ENCODE measurements around the gene CDK3.

Gene CDK3

GRCh38 chr17:75991396-75991795 is 9.3 kb upstream of the CDK3 start:
- DNase-seq (ENCODE audit: low read depth, low spot score): no peak

GRCh38 chr17:75994802-75995370 is 5.8 kb upstream of the CDK3 start:
- no peak for DNase-seq (ENCODE audit: low read depth, low spot score)

GRCh38 chr17:75995385-75995925 is 5.2 kb upstream of the CDK3 start:
- no peak for DNase-seq (ENCODE audit: low read depth, low spot score)

GRCh38 chr17:75996665-75997590 is 3.7 kb upstream of the CDK3 start:
- DNase-seq (ENCODE audit: low read depth, low spot score): peak; percentile 76

- DNase-seq (ENCODE audit: low read depth, low spot score): no peak
Observed at GRCh38 chr17:75998327-75998795, 2.3 kb upstream of the CDK3 start.

GRCh38 chr17:76000016-76000754 is 470 bp upstream of the CDK3 start:
- DNase-seq (ENCODE audit: low read depth, low spot score): peak; percentile 53

- no peak for DNase-seq (ENCODE audit: low read depth, low spot score)
Observed at GRCh38 chr17:76002100-76002499, 1.4 kb downstream of the CDK3 start.

- no peak for DNase-seq (ENCODE audit: low read depth, low spot score)
Observed at GRCh38 chr17:76003915-76004314, 3.3 kb downstream of the CDK3 start.

- DNase-seq (ENCODE audit: low read depth, low spot score): no peak
Observed at GRCh38 chr17:76004750-76005262, 4.2 kb downstream of the CDK3 start.

GRCh38 chr17:76005263-76006149 is 4.9 kb downstream of the CDK3 start:
- peak; percentile 84 for DNase-seq (ENCODE audit: low read depth, low spot score)

- DNase-seq (ENCODE audit: low read depth, low spot score): no peak
Observed at GRCh38 chr17:76007131-76007849, 6.6 kb downstream of the CDK3 start.

- DNase-seq (ENCODE audit: low read depth, low spot score): no peak
Observed at GRCh38 chr17:76007850-76008165, 7.2 kb downstream of the CDK3 start.

- no peak for DNase-seq (ENCODE audit: low read depth, low spot score)
Observed at GRCh38 chr17:76008208-76008607, 7.6 kb downstream of the CDK3 start.

- DNase-seq (ENCODE audit: low read depth, low spot score): no peak
Observed at GRCh38 chr17:76008630-76009425, 8.2 kb downstream of the CDK3 start.

GRCh38 chr17:76009447-76009846 is 8.8 kb downstream of the CDK3 start:
- no peak for DNase-seq (ENCODE audit: low read depth, low spot score)

- DNase-seq (ENCODE audit: low read depth, low spot score): no peak
Observed at GRCh38 chr17:76009969-76010661, 9.5 kb downstream of the CDK3 start.

- no peak for DNase-seq (ENCODE audit: low read depth, low spot score)
Observed at GRCh38 chr17:76011951-76012350, 11.3 kb downstream of the CDK3 start.

GRCh38 chr17:76013377-76013932 is 12.8 kb downstream of the CDK3 start:
- DNase-seq (ENCODE audit: low read depth, low spot score): no peak

Measured in astrocyte of the hippocampus (primary cell).